ENCODE results near the gene TEDC1. TPM values are rescaled to one million over a fixed set of nuclear protein-coding genes. Genes with fewer than 3 reads are reported as not detected.
A peak's percentile ranks its signal among the peaks of the same experiment; 100 is the strongest.

The TEDC1 gene
- total RNA-seq, 1 experiment from 2014 or later = 26.2 TPM

DNA sequence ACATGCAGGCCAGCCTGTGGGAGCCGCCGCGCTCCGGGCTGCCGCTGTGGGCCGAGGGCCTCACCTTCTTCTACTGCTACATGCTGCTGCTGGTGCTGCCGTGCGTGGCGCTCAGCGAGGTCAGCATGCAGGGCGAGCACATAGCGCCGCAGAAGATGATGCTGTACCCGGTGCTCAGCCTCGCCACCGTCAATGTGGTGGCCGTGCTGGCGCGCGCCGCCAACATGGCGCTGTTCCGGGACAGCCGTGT lies 38.2 kb downstream of the TEDC1 start:
- H3K18ac ChIP-seq (ENCODE audit: insufficient read length, low read depth, low read length) = no peak overlapping the region
- no peak overlapping the region for H2AK5ac ChIP-seq (ENCODE audit: insufficient read length, low read length)
- H2BK120ac ChIP-seq (ENCODE audit: low read depth, low read length, poor library complexity, severe bottlenecking) = no peak overlapping the region
- H4K91ac ChIP-seq (ENCODE audit: insufficient read length, low read depth, low read length) = no peak overlapping the region
- no peak overlapping the region for H3K14ac ChIP-seq (ENCODE audit: insufficient read depth, low read length)
- no peak overlapping the region for H3T11ph ChIP-seq (ENCODE audit: low read length)
- H3K23me2 ChIP-seq (ENCODE audit: insufficient read length, low read depth, low read length, poor library complexity, severe bottlenecking) = peaks cover 7% of the 10 kb centered on the region
- TF ChIP-seq, protein P1, sequence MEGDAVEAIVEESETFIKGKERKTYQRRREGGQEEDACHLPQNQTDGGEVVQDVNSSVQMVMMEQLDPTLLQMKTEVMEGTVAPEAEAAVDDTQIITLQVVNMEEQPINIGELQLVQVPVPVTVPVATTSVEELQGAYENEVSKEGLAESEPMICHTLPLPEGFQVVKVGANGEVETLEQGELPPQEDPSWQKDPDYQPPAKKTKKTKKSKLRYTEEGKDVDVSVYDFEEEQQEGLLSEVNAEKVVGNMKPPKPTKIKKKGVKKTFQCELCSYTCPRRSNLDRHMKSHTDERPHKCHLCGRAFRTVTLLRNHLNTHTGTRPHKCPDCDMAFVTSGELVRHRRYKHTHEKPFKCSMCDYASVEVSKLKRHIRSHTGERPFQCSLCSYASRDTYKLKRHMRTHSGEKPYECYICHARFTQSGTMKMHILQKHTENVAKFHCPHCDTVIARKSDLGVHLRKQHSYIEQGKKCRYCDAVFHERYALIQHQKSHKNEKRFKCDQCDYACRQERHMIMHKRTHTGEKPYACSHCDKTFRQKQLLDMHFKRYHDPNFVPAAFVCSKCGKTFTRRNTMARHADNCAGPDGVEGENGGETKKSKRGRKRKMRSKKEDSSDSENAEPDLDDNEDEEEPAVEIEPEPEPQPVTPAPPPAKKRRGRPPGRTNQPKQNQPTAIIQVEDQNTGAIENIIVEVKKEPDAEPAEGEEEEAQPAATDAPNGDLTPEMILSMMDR (conservative IDR thresholded peaks at IDR 0.05) = no peak
- H2BK5ac ChIP-seq (ENCODE audit: insufficient read length, low read length) = no peak overlapping the region
- Mint-ChIP-seq H3K9me3 (peaks cover 0 to 33% of the 10 kb centered on the region in 2 experiments; a peak in 2 of 5 replicates), H3K36me3 (ENCODE audit: insufficient read depth in 1 of 3, low read depth in 3 of 3) (no peaks in the 10 kb centered on the region; a peak in 1 of 7 replicates), H3K4me1 (no peaks in the 10 kb centered on the region), H3K27me3 (ENCODE audit: low read depth) (peaks cover 54% of the 10 kb centered on the region), H3K27ac (no peak overlapping the region), H3K4me3 (0 out of 5 replicates have a peak overlapping the region, but pooled peaks of 1 of the 2 experiments have one; percentile 57)
- H3K27me3 ChIP-seq (ENCODE audit: insufficient read depth, low read length) = peaks cover 16% of the 10 kb centered on the region; the same call in 1 of the 2 replicates
- H3K4ac ChIP-seq (ENCODE audit: low read depth, low read length) = no peak overlapping the region
- no peak overlapping the region for H4K5ac ChIP-seq (ENCODE audit: insufficient read length, low read depth, low read length)
- H3K4me1 ChIP-seq (ENCODE audit: insufficient read depth, low read length) = no peaks in the 10 kb centered on the region; the same call in 1 of the 2 replicates
- H3K4me2 ChIP-seq (ENCODE audit: insufficient read depth, insufficient read length, low read length) = no peak overlapping the region
- H3K23ac ChIP-seq (ENCODE audit: insufficient read length, low read depth, low read length) = no peak overlapping the region
- DNase-seq = no peak
- H2AFZ ChIP-seq (ENCODE audit: low read length) = no peak overlapping the region
- no peak overlapping the region for H2BK20ac ChIP-seq (ENCODE audit: low read depth, low read length, poor library complexity, severe bottlenecking)
- no peak overlapping the region for H3K27ac ChIP-seq (ENCODE audit: insufficient read length, low read depth, low read length)
- no peak overlapping the region for H3K9ac ChIP-seq (ENCODE audit: extremely low read depth, insufficient read length, low read length)
- no CpG with 5 or more reads among the region's 24 CpGs for WGBS (ENCODE audit: extremely low coverage, insufficient read length, low lambda C conversion rate)
- no peaks in the 10 kb centered on the region for H3K9me3 ChIP-seq (ENCODE audit: control insufficient read depth, low read depth, low read length)
- no peak overlapping the region for H2BK15ac ChIP-seq (ENCODE audit: low read depth, low read length)
- no peak overlapping the region for H2BK12ac ChIP-seq (ENCODE audit: insufficient read length, low read depth, low read length)
- no peaks in the 10 kb centered on the region for H4K20me1 ChIP-seq (ENCODE audit: control insufficient read depth, insufficient read depth, insufficient read length)
- no peak overlapping the region for H4K8ac ChIP-seq (replicated peaks; ENCODE audit: insufficient read length, low read depth, low read length)
- H3K56ac ChIP-seq (ENCODE audit: insufficient read length, low read depth, low read length) = no peak overlapping the region
- H3K79me2 ChIP-seq (ENCODE audit: insufficient read depth, low read length) = no peaks in the 10 kb centered on the region
- no peaks in the 10 kb centered on the region for H3K79me1 ChIP-seq (ENCODE audit: insufficient read depth, low read depth, low read length, poor library complexity, severe bottlenecking)

All from H9 (cell line).